ENCODE results near the gene ITCH.
"Not testable (repeated sequence)": the region's sequence is repeated elsewhere in the genome, so short reads cannot be mapped to it uniquely, and the experiment has no call there.

The ITCH gene

DNA sequence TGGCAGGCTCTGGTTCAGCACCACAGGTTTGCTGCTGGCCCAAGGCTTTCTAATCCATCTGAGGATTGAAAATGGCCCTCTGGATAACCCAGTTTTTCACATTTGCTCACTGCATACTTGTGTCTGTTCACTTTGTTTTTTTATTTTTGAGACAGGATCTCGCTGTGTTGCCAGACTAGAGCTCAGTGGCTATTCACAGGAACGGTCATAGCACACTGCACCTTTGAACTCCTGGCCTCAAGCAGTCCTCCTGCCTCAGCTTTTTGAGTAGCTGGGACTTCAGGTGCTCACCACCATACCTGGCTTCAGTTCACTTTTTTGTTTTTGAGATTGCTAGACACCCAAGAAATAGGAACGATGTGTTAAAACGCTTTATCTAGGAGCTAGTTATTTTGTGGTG lies 57.9 kb downstream of the ITCH start:
- DNase-seq (ENCODE audit: low spot score): no peak

DNA sequence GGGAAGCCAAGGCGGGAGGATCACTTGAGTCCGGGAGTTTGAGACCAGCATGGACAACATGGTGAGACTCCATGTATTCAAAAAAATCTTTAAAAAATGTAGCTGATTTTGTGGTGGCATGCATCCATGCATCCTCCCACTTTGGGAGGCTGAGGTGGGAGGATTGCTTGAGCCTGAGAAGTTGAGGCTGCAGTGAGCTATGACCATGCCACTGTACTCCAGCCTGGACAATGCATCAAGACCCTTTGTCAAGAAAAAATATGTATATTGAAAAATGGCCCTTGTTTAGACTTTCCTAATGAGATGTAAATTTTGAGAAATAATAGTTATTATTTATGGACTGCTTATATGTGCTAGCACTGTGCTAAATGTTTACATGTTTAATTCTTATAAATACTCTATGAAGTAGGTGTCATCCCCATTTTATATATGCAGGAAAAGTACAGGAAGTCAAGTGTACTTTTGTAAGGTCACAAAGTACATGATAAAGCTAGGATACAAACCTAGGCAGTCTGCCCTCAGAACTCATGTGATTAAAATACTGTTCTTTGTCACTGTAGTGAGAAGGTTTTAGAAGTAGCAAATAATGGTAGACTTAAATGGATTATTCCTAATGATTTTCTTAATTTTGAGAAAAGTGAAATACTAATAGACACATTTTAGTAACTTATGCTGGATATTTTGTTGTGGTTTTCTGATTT lies 58.8 kb downstream of the ITCH start:
- DNase-seq (ENCODE audit: low spot score): no peak

DNA sequence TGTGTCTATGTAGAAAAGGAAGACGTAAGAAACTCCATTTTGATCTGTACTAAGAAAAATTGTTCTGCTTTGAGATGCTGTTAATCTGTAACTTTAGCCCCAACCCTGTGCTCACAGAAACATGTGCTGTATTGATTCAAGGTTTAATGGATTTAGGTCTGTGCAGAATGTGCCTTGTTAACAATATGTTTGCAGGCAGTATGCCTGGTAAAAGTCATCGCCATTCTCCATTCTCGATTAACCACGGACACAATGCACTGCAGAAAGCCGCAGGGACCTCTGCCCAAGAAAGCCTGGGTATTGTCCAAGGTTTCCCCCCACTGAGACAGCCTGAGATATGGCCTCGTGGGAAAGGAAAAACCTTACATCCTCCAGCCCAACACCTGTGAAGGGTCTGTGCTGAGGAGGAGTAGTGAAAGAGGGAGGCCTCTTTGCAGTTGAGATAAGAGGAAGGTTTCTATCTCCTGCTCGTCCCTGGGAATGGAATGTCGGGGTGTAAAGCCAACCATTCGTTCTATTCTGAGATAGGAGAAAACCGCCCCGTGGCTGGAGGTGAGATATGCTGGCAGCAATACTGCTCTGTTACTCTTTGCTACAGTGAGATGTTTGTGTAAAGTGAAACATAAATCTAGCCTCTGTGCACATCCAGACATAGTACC lies 62.1 kb downstream of the ITCH start:
- DNase-seq (ENCODE audit: low spot score): not testable (repeated sequence)

DNA sequence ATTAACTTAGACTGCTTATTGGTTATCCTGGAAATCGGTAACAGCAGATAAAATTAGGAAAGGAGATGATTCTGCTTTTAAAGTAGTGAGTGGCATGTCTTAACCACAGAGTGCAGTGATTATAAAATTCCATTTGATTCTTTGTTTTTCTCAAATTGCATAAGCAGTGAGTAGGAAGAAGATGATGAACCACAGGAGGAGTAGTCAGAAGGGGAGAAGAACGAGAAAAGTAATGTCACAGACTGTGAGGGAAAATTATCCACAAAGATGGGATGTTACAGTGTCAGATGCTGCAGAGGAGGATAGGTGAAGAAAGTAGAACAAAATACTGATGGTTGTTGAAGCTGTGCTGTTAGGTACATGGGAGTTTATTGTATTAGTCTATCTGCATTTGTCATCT lies 63.0 kb downstream of the ITCH start:
- DNase-seq (ENCODE audit: low spot score): no peak

DNA sequence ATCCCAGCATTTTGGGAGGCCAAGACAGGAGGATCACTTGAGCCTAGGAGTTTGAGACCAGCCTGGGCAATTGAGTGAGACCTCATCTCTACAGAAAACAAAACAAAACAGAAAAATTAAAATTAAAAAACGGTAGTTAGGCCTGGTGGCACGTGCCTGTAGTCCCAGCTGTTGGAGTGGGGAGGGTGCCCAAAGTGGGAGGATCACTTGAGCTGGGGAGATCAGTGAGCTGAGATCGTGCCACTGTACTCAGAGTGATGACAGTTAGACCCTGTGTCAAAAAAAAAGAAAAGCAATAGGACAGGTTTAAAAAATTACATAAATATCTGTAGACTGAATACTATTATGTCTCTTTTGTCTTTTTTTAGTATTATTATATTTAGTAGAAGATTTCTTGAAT lies 64.3 kb downstream of the ITCH start:
- DNase-seq (ENCODE audit: low spot score): no peak

DNA sequence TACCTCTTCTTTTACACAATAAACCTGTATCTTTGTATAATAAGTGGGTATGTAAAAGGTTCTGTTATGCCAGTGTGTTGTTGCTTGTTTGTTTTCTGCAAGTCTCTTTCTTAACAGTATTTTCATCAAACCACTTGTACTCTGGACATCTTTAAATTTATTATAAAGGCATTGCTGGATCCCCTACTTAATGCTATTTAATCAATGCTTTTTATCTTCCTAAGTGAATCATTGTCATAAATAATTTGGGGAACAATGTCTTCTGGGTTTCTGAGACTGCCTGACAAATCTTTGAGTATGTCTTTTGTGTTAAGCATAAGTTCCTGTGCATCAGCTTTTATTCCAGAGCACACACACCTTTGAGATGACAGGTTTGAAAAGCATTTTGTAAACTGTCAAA lies 64.7 kb downstream of the ITCH start:
- no peak for DNase-seq (ENCODE audit: low spot score)

DNA sequence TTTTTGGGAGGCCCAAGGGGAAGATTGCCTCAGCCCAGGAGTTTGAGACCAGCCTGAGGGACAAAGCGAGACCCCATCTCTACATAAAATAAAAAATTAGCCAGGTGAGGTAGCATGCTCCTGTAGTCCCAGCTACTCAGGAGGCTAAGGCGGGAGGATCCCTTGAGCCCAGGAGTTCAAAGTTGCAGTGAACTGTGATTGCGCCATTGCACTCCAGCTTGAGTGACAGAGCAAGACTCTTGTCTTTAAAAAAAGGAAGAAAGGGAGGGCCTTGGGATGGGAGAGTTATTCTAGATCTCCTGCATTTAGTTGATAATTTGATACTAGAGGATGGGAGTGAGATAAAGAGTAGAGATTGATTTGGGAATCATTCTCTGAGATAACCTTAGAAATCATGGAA lies 68.1 kb downstream of the ITCH start:
- no peak for DNase-seq (ENCODE audit: low spot score)

DNA sequence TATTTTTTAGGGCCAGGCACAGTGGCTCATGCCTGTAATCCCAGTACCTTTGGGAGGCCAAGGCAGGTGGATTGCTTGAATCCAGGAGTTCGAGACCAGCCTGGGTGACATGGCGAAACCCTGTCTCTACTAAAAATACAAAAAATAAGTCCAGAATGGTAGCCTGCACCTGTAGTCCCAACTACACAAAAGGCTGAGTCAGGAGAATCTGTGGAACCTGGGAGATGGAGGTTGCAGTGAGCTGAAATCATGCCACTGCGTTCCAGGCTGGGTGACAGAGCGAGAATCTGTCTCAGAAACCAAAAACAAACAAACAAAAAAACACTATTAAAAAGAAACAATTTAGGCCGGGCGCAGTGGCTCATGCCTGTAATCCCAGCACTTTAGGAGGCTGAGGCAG lies 69.6 kb downstream of the ITCH start:
- not testable (repeated sequence) for DNase-seq (ENCODE audit: low spot score)

DNA sequence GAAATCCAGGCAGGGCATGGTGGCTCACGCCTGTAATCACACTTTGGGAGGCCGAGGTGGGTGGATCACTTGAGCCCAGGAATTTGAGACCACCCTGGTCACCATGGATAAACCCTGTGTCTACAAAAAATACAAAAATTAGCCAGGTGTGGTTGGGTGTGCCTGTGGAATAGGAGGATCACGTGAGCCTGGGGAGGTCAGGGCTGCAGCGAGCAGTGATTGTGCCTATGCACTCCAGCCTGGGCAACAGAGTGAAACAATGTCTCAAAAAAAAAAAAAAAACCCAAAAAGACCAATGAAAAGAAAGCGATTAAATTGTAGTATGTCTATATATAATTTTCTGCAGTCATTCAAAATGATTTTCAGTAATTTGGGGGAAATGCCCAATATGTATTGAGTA lies 70.3 kb downstream of the ITCH start:
- no peak for DNase-seq (ENCODE audit: low spot score)

DNA sequence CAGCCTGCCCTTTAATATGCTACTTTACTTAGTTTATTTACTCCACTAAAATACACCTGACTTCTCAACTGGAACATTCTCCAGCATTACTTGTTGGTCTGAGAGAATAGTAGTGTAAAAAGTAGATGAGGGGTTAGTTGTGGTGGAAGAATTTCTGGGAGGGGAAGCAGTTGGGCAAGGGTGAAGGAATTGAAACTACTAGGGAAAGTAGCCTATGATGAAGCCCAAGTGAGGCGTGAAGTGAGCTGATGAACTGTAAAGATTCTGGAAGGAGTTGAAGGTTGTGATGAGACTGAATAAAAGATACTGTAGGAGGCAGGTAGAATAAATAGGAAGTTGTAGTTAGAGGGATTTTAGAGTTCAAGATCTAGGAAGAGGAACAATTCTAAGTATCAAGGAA lies 72.5 kb downstream of the ITCH start:
- no peak for DNase-seq (ENCODE audit: low spot score)

DNA sequence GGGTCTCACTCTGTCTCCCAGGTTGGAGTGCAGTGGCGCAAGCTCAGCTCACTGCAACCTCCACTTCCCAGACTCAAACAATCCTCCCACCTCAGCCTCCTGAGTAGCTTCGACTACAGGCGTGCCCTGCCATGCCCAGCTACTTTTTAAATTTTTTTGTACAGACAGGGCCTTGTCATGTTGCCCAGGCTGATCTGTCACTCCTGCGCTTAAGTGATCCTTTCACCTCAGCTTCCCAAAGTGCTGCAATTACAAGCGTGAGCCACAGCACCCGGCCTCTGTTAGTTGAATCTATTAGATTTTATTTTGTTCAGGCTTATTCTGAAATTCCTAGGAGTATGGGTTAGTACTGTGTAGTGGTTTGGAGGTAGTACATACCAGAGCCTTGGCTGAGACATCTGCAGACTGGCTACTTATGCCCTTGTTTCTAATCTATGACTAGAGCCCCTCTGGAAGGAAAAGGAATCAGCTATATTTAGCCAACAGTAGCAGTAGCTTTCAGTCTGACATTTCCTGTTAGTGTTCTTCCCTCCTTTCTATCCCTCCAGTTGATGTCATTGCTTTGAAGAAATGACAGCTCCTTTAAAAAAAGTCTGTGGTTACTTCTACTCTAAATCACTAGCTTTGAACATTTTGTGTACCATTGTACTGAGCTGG lies 74.4 kb downstream of the ITCH start:
- DNase-seq (ENCODE audit: low spot score): no peak

DNA sequence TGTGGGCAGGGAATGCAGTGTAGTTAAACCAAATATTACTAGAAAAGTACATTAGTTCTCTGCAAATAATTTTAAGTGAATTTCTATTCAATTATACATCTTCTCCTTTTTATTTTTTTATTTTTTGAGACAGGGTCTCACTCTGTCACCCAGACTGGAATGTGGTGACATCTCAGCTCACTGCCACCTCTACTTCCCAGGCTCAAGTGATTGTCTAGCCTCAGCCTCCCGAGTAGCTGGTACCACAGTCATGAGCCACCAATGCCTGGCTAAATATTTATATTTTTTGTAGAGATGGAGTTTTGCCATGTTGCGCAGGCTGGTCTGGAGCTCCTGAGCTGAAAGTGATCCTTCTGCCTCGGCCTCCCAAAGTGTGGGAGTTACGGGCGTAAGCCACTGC lies 76.1 kb downstream of the ITCH start:
- no peak for DNase-seq (ENCODE audit: low spot score)

DNA sequence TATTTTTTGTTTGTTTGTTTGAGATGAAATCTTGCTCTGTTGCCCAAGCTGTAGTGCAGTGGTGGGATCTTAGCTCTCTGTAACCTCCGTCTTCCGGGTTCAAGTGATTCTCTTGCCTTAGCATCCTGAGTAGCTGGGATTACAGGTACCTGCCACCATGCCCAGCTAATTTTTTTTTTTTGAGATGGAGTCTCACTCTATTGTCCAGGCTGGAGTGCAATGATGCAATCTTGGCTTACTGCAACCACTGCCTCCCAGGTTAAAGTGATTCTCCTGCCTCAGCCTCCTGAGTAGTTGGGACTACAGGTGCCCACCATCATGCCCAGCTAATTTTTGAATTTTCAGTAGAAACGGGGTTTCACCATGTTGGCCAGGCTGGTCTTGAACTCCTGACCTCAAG lies 78.3 kb downstream of the ITCH start:
- not testable (repeated sequence) for DNase-seq (ENCODE audit: low spot score)

DNA sequence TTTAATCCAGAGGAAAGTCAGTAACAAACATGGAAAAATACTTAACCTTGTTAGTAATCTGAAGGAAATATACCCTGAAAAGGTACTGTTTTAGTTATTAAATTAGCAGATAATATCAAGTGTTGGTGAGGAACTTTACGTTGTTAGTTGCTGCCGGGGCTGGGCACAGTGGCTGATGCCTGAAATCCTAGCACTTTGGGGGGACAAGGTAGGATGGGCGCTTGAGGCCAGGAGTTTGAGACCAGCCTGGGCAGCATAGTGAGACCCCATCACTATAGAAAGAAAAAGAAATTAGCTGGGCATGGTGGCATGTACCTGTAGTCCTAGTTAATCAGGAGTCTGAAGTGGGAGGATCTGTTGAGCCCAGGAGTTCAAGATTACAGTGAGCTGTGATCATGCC lies 80.5 kb downstream of the ITCH start:
- no peak for DNase-seq (ENCODE audit: low spot score)

DNA sequence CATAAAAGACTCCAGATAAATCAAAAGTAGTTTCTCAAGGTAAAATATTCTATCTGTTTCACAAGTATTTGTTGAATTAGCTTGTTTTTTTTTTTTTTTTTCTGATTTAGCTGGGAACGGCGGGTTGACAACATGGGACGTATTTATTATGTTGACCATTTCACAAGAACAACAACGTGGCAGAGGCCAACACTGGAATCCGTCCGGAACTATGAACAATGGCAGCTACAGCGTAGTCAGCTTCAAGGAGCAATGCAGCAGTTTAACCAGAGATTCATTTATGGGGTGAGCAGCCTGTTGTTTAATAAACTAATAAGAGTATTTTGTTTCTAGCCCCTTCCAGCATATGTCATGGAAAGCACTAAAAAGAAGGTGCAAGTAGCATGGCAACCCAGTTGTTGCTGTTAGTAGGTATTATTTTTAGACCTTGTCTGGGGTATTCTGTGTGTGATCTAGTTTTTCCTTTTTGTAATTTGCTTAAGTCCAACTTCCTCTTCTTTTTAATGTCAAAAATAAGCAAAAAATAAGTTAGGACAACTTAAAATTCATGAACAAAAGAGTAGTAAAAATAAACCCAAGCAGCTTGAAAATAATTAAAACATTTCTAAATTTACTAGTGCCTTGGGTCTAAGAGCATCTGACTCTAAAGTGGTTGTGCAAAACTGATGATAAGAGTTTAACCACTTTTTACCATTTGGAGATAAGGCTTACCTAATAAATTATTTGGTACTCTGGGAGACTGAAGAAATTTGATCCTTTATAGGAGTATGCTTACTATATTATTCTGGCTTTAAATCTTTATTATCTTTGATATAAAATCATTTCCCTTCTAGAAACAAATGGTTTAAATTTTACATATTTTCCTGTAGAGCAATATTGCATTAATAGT lies 82.3 kb downstream of the ITCH start:
- no peak for DNase-seq (ENCODE audit: low spot score)

DNA sequence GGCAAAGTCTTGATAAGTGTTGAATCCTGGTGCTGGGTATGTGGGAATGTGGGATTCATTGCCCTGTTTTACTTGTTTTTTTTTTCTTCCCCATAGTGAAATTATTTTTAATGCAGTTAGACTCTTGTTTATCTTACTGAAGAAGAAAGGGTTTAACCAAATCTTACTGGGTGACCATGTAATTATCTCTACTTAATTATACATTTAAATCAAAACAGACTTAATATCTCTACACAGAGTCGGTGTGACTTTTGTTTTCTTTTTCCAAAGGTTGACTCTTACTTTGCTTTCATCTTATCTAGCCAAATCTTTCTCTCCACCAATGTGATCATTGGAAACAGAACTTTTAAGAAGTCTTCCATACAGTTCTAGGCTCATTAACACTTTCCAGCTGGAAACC lies 85.4 kb downstream of the ITCH start:
- DNase-seq (ENCODE audit: low spot score): no peak

DNA sequence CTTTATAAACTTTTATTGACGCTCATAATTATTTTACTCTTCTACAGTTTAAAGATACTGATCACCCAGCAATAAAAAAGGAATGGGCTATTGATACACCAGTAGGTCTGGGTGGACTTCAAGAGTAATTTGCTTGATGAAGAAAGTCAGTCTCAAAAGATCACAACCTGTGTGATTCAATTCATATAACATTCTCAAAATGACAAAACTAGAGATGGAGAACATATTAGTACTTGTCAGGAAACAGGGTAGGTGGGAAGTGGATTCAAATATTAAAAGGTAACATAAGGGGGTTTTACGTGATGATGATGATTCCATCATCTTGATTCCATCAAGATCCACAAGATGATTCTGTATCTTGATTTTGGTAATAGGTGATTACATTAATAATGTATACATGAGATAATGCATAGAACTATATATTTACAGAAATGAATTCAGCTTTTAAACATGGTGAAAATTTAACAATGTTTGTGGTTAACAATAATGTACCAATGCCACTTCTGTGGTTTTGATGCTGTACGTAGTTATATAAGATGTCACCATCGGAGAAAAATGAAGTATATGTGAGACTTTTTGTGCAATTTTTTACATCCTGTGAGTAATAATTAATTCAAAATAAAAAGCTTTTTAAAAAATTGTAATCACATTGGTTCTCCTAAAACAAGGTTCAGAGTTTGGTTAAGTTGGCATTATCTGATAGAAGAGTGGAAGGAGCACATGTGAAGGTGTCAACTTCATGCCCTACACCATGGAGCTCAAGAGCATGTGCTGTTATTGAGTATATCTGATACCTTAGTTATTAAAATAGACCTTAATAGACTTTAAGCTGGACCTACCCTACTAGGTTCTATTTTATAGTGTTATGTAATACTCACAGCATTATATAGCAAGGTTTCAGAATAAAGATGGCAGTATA lies 86.9 kb downstream of the ITCH start:
- peak; percentile 5 for DNase-seq (ENCODE audit: low spot score)

DNA sequence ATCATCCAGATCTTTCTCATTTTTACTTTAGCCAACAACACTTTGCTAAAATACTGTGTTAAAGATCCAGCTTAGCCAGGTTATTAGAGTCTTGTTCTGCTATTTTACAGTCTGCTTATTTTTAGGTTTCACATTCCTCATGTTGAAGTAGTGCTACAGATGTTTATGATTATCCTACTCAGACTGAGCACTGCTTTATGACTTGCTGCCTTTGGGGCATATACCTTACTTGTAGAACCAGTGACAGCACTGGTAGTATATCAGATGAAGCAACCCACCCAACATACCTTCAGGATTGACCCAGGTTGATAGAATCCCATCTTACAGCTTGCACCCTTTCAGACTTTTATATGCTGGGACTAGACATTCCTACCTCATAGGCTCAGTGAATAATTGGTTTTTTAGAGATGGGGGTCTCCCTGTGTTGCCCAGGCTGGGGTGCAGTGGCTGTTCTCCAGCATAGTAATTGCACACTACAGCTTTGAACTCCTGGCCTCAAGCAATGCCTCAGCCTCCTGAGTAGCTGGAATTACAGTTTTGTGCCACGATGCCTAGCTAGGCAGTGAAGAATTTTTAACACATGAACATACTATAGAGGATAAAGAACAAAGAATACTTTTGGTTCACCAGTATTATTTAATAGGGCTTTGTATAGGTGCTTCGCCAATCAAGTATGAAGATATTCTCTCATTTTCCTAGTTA lies 89.4 kb downstream of the ITCH start:
- DNase-seq (ENCODE audit: low spot score): no peak

DNA sequence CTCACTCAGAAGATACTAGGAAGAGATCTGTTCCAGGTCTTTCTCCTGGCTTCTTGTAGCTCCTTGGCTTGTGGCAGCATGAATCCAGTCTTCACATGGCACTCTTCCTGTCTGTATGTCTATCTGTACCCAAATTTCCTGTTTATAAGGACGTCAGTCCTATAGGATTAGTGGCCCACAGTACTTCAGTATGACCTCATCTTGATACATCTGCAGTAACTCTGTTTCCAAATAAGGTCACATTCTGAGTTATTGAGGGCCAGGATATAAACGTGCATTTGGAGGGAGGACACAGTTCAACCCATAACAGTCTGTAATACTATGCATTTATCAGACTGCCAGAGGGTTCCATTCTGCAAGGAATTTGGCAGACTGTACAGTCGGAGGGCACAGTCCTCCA lies 95.6 kb downstream of the ITCH start:
- no peak for DNase-seq (ENCODE audit: low spot score)

DNA sequence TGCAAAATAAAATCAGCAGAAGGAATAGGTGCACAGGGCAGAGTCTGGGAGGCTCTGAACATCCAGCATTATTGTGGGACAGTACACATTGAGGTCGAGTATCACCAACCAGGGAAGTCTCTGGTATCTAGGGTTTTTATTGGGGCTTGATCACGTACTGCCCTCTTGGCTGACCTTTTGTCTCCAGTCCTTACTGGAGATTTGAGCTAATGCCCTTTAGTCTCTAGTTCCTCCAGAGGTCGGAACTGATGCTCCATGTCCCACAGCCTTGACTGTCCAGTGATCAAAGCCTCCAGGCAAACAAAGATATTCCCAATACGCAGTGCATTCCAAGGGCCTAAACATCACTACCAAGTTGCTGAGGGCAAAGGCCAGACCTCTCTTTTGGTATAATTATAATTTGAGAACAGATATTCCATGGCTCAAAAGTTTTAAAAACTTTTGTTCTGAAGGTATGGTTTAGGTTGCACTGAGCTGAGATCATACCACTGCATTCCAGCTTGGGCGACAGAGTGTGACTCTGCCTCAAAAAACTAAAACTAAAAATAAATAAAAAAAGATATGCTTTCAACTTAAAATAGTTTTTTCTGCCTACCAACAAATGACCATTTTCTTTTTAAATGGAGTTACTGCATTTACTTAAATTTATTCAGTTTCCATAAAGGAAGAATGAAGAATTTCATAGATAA lies 96.3 kb downstream of the ITCH start:
- DNase-seq (ENCODE audit: low spot score): no peak
